Vagina (tissue), 2 donors: ENCODE data around the gene IL1RL1.

ENCODE experiments used
- CTCF ChIP-seq, 3 experiments: fragments of 450-650 bp in 2 of 3; fragments of 200-600 bp in 1 of 3; sonication (generic) in 1 of 3; IDR thresholded peaks; one replicate each; pipeline ENCODE4 v1.5.1; 2017 to 2019; ENCODE audit warnings: antibody characterized with exemption in 3 of 3, mild to moderate bottlenecking in 2 of 3, moderate library complexity in 2 of 3
- POLR2AphosphoS5 ChIP-seq, 2 donors: sonication (generic); formaldehyde crosslinking; IDR thresholded peaks; one replicate each; pipeline ENCODE4 v1.9.0; 2017; ENCODE audit warnings: antibody characterized with exemption in 2 of 2, mild to moderate bottlenecking in 2 of 2, low read depth in 1 of 2; ENCODE audit not compliant: insufficient read depth in 1 of 2

DNA sequence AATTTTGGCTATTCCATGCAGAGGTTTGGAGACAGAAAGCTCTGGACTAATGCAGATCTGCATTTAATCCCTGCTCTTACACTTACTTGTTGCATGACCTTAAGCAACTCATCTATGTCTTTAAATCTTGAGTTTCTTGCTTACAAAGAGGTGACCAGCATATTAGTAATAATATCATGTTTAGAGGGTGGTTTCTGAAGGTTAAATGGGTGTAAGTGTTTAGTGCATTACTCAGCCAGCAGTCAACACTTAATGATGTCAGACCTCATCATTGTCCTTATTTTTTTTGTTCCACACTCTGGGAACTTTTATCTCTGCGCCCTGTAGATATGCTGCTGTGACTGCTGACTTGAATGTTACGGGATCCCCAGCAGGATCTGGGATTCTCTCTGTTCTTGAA lies 1.7 kb downstream of the IL1RL1 start:
- no peak for TF ChIP-seq CTCF (IDR thresholded peaks at IDR 0.05)
- TF ChIP-seq POLR2AphosphoS5 (IDR thresholded peaks at IDR 0.05; ENCODE audit: insufficient read depth in 1 of 2, low read depth in 1 of 2), result no peak
